Right ventricle myocardium superior (tissue), 1 donor: ENCODE measurements around the gene C19orf33. TPM values are rescaled to one million over a fixed set of nuclear protein-coding genes. Genes with fewer than 3 reads are reported as not detected.
"Not testable (repeated sequence)": the region's sequence is repeated elsewhere in the genome, so short reads cannot be mapped to it uniquely, and the experiment has no call there.

Source experiments
- ATAC-seq: fragments of 200-7000 bp; cut with Tn5 transposase; one replicate; pipeline ENCODE4 v1.9.1; 2020; ENCODE audit warnings: mild to moderate bottlenecking; ENCODE audit not compliant: poor library complexity
- DNase-seq: peaks from one replicate; pipeline ENCODE4 v3.0.0-alpha.2; 2020
- intact Hi-C: fragments of 100-400 bp; cut with DNase I; formaldehyde crosslinking; loops from one replicate; pipeline ENCODE4 v1.11.2; 2022
- total RNA-seq: library from RNA; stranded (reverse); fragmentation: NEBNext Ultra II Directional; extraction: Animal tissue kit (Norgen Biotek cat#: 25700); gene quantifications from one replicate; pipeline ENCODE4 v1.2.1, GENCODE V29; 2021
- donor health status: DM: no; HTN: yes; CAD: no; lungs with severe emphysema.

C19orf33 gene
- total RNA-seq, 1 donor from 2014 or later: 5.6 TPM

DNA sequence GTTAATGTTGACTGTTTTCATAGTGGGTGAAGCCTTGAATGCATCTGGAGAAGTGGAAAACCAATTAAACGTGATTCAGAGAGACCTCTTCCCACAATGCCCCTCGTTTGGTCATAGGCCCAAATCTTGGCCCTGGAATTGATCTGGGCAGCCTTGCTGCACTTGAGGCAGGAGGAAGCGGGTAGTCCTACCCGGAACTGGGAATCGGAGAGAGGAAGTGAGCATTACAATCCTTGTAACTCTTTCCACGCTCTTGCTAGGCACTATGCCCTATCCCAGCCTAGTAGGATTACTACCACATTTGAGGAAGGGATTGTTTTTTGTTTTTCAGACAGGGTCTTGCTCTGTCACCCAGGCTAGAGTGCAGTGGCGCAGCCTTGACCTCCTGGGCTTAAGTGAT lies 19.2 kb downstream of the C19orf33 start:
- intact Hi-C loops: loop anchor here (10.0 kb wide), 1 partner anchor 418 kb away; the partner anchor contains the start of genes SIPA1L3 and WDR87
- DNase-seq (no peak), ATAC-seq (no peak)

DNA sequence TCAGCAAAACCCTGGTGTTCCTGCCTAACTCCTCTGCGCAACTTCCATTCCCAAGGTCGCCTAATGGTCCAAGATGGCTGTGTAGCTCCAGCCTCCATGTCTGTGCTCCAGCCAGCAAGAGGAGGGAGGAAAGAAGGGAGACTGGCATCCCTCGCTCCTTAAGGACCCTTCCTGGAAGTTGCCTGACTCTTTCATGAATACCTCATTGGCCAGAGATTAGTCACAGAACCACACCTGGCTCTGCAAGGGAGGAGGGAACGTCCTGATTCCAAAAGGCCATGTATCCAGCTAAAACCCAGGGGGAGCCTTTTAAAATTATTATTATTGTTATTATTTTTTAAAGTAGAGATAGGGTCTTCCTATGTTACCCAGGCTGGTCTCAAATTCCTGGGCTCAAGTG lies 20.4 kb downstream of the C19orf33 start:
- no peak for ATAC-seq
- DNase-seq: no peak
- intact Hi-C loops: loop anchor here (10.0 kb wide), 1 partner anchor 420 kb away; the partner anchor contains the start of genes SIPA1L3 and WDR87

DNA sequence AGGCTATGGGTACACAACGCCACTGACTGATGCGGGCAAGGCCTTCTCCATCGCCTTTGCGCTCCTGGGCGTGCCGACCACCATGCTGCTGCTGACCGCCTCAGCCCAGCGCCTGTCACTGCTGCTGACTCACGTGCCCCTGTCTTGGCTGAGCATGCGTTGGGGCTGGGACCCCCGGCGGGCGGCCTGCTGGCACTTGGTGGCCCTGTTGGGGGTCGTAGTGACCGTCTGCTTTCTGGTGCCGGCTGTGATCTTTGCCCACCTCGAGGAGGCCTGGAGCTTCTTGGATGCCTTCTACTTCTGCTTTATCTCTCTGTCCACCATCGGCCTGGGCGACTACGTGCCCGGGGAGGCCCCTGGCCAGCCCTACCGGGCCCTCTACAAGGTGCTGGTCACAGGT lies 22.5 kb downstream of the C19orf33 start:
- DNase-seq: no peak
- intact Hi-C loops: loop anchor here (10.0 kb wide), 1 partner anchor 422 kb away; the partner anchor contains the start of genes SIPA1L3 and WDR87
- no peak for ATAC-seq

- ATAC-seq (no peak), DNase-seq (no peak)
- intact Hi-C loops: loop anchor here (10.0 kb wide), 1 partner anchor 425 kb away; the partner anchor contains the start of genes SIPA1L3 and WDR87
These were observed 25.6 kb downstream of the C19orf33 start for GRCh38 chr19:38329651-38330050.

DNA sequence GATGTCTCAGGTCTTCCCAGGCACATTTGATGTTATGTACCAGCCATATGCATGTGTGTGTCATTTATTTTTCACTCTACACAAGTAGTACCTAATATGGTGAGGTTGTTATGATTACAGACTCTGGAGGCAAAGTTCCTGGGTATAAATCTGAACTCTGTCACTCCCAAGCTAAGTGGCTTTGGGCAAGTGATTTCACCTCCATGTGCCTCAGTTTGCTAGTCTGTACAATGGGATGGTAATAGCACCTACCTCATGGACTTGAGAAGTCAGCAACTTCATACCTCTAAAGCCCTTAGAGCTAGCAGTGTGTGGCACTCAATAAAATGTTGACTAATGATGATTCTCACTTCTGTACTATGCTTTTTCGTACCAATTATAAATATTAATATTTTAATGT lies 27.7 kb downstream of the C19orf33 start:
- DNase-seq (no peak), ATAC-seq (no peak)
- intact Hi-C loops: no loop called here

GRCh38 chr19:38333245-38333644 lies 29.2 kb downstream of the C19orf33 start:
- intact Hi-C loops: no loop called here
- ATAC-seq (no peak), DNase-seq (no peak)

DNA sequence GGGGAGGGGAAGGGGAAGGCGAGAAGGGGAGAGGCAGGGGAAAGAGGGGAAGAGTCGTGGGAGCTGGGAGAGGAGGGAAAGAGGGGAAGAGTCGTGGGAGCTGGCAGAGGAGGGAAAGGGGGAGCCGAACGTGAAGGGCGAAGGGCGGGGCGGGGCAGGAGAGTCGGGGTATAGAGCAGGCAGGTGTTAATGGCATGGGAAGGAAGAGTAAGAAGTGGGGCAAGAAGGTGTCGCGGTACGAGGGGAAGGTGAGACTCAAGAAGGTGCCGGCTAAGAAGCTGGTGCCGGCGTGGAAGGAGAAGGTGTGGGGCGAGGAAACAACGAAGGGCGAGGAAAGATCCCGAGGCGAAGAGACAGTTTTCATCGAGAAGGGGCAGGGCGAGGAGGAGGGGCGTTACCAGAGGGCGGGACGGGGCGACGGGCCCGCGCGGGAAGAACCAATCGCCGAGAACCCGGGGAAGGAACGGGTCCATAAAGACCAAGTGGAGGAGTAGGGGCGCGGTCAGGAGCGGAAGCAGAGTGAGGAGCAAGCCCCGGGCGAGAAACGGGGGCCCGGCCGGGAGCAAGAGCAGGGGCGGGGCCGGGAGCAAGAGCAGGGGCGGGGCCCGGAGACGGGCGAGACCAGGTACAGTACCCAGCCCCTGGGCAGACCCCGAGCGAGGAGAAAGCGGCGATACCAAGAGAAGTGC lies 32.0 kb downstream of the C19orf33 start:
- DNase-seq (peak; percentile 97), ATAC-seq (peak; percentile 95)
- intact Hi-C loops: loop anchor here (2.0 kb wide), 2 partner anchors 39 to 93 kb away; partner anchors contain the start of gene PSMD8

DNA sequence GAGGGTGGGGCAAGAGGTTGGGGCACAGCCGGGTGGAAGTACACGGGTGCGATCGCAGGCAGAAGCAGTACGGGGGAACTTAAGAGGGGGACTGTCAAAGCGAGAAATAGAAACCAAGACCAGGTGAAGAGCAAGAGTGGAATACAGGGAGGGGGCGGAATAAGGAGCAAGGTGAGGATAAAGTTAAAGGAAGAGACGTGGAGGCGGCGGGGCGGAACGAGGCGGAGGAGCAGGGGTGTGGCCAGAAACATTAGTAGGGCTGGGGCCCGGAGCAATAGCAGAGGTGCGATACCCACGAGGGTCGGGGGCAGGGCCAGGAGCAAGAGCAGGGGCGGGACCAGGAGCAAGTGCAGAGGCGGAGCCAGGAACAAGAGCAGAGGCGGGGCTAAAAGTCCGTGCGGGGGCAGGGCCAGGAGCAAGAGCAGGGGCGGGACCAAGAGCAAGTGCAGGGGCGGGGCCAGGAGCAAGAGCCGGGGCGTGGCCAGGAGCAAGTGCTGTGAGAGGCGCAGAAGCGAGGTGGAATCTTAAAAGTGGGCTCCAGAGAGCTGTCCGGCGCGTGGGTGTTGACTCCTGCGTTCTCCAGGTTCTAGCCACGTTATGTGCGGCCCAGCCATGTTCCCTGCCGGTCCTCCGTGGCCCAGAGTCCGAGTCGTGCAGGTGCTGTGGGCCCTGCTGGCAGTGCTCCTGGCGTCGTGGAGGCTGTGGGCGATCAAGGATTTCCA lies 32.7 kb downstream of the C19orf33 start:
- ATAC-seq: peak; percentile 84
- DNase-seq: peak; percentile 97
- intact Hi-C loops: no loop called here

GRCh38 chr19:38337360-38337653 lies 33.3 kb downstream of the C19orf33 start:
- DNase-seq (no peak), ATAC-seq (no peak)
- intact Hi-C loops: no loop called here

DNA sequence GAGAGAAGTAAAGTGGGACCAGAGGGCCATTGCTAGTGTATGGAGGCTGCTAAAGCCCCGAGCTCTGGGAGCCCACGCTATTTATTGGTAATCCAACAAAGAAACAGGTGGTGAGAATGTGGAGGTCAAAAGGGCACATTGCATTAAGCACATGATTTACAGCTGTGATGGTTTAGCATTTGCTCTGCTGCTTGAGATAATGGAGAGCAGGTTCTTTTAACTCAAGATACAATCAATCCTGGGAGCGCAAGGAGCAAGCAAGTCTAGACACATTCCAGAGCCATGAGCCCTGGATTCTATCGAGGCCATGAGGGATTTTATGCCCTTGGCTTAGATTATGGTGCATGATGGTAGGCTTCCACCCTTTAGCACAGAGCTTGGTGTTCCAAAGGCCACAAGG lies 35.0 kb downstream of the C19orf33 start:
- DNase-seq, intact Hi-C loops: not testable (repeated sequence)

DNA sequence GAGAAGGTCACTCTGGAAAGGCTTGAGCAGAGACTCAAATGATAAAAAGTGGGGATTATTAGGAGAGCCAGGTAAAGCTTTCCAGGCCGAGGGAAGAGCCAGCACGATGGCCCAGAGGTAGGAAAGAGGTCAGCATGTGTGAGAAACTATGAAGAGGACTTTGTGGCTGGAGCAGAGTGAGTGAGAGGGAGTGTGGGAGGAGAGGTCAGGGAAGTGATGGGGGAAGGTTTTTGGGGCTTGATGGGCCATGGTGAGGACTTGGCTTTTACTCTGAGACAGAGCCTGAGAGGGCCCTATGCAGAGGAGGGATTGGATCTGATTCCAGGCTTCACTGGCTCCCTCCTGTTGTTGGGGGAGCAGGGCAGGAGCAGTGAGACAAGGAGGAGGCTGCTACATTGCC lies 36.9 kb downstream of the C19orf33 start:
- intact Hi-C loops: no loop called here
- DNase-seq (no peak), ATAC-seq (no peak)

More for the DNA sequence above, 35.0 kb downstream of the C19orf33 start:
- not testable (repeated sequence) for ATAC-seq

- intact Hi-C loops: no loop called here
- ATAC-seq: no peak
- no peak for DNase-seq
These were observed 42.8 kb downstream of the C19orf33 start for GRCh38 chr19:38346837-38347236.

GRCh38 chr19:38350883-38351282 lies 46.8 kb downstream of the C19orf33 start:
- ATAC-seq: no peak

DNA sequence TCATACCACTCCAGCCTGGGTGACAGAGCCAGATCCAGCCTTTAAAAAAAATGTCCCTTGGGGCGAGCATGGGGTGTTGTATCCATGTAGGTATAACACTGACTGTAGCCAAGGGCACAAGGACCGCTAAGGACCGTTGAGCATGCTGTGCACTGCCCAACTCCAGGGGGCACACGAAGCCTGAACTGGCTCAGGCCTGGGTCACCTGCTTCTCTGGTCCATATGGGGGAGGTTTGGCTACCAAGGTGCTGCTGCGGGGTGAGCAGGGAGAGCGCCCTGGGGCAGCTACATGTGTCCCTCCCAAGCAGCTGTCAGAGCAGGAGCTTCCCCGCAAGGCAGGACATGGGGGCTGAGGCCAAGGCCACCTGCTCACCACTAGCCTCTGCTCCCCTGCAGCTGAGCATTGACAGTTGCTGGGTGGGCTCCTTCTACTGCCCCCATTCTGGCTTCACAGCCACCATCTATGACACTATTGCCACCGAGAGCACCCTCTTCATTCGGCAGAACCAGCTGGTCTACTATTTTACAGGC lies 47.9 kb downstream of the C19orf33 start:
- ATAC-seq (no peak), DNase-seq (no peak)
- intact Hi-C loops: no loop called here

More at GRCh38 chr19:38350883-38351282, 46.8 kb downstream of the C19orf33 start:
- intact Hi-C loops: no loop called here
- no peak for DNase-seq

DNA sequence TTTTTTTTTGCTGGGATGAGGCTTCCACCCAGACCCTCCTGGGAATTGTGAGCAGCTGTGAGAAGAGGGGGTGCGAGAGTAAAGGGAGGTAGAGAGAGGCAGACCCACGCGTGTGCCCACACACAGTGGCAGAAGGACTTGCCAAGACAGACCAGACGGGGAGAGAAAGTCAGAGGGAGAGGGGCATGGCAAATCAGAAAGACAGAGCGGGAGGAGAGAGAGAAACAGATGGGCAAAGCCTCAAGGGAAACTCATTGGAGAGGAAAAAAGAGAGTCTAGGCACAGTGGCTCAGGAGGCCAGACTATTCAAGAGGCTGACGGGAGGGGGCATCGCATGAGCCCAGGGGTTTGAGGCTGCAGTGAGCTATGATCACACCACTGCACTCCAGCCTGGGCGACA lies 48.6 kb downstream of the C19orf33 start:
- no peak for DNase-seq
- intact Hi-C loops: no loop called here
- ATAC-seq: no peak

Other genes with a start within 250 kb of the C19orf33 start
- not detected for gene DPF1, start 80.0 kb upstream of the C19orf33 start, total RNA-seq
- 31.1 TPM for gene PPP1R14A, start 47.9 kb upstream of the C19orf33 start, total RNA-seq
- 8.7 TPM for gene SPINT2, start 39.7 kb upstream of the C19orf33 start, total RNA-seq
- gene YIF1B, start 11.7 kb downstream of the C19orf33 start, total RNA-seq: 31.3 TPM
- 4.7 TPM for gene KCNK6, start 15.6 kb downstream of the C19orf33 start, total RNA-seq
- gene CATSPERG, start 31.6 kb downstream of the C19orf33 start, total RNA-seq: 0.86 TPM
- gene PSMD8, start 70.3 kb downstream of the C19orf33 start, total RNA-seq: 299 TPM
- 0.27 TPM for gene GGN, start 83.8 kb downstream of the C19orf33 start, total RNA-seq
- 0.40 TPM for gene SPRED3, start 84.4 kb downstream of the C19orf33 start, total RNA-seq
- gene FAM98C, start 98.8 kb downstream of the C19orf33 start, total RNA-seq: 10.5 TPM
- gene RASGRP4, start 122.0 kb downstream of the C19orf33 start, total RNA-seq: 1.8 TPM
- gene RYR1, start 129.4 kb downstream of the C19orf33 start, total RNA-seq: 0.73 TPM